SU-DHL-6 (cell line): ENCODE measurements around the gene ANXA2.
"Not testable (repeated sequence)": the region's sequence is repeated elsewhere in the genome, so short reads cannot be mapped to it uniquely, and the experiment has no call there.

Experiments
- H2AFZ ChIP-seq: fragments of 200-600 bp; sonication (generic); 2 replicates; pipeline ENCODE4 v1.6.1; 2014; ENCODE audit warnings: low read depth, mild to moderate bottlenecking, moderate library complexity, mixed read lengths, antibody characterized with exemption, low read length; ENCODE audit not compliant: severe bottlenecking
- H3F3A ChIP-seq: fragments of 200-600 bp; shearing (Covaris generic); 2 replicates; pipeline ENCODE4 v1.6.0; 2016; ENCODE audit warnings: antibody characterized with exemption, mild to moderate bottlenecking; ENCODE audit not compliant: insufficient read depth
- H3K27ac ChIP-seq: fragments of 200-600 bp; sonication (generic); 2 replicates; pipeline ENCODE4 v1.5.1; 2016; ENCODE audit warnings: low read depth, mild to moderate bottlenecking, low read length, moderate library complexity, mixed read lengths
- H3K27me3 ChIP-seq: fragments of 200-600 bp; sonication (generic), shearing (Covaris generic); 2 replicates; pipeline ENCODE4 v1.6.0; 2014; ENCODE audit warnings: mild to moderate bottlenecking, low read length
- H3K36me3 ChIP-seq: fragments of 200-600 bp; sonication (generic); 2 replicates; pipeline ENCODE4 v1.6.1; 2014; ENCODE audit warnings: mild to moderate bottlenecking, low read length, mixed read lengths
- H3K4me2 ChIP-seq: fragments of 300-600, 200-600 bp; shearing (Covaris generic), sonication (generic); 2 replicates; pipeline ENCODE4 v1.6.0; 2014; ENCODE audit warnings: low read length, low read depth, mild to moderate bottlenecking; ENCODE audit not compliant: poor library complexity, severe bottlenecking
- H3K4me3 ChIP-seq: fragments of 200-600 bp; sonication (generic); 2 replicates; pipeline ENCODE4 v1.5.1; 2014; ENCODE audit warnings: antibody characterized with exemption, low read length, mild to moderate bottlenecking, mixed read lengths; ENCODE audit not compliant: insufficient read depth, poor library complexity, severe bottlenecking
- H3K79me2 ChIP-seq: fragments of 200-600 bp; sonication (generic); 2 replicates; pipeline ENCODE4 v1.6.1; 2014; ENCODE audit warnings: mild to moderate bottlenecking, low read length, moderate library complexity; ENCODE audit not compliant: insufficient read depth
- H3K9ac ChIP-seq: fragments of 200-600 bp; sonication (generic); 2 replicates; pipeline ENCODE4 v1.7.0; 2014; ENCODE audit warnings: mild to moderate bottlenecking, low read length
- H3K9me2 ChIP-seq: fragments of 200-600 bp; sonication (generic); replicated peaks from 2 replicates; pipeline ENCODE4 v1.6.1; 2014; ENCODE audit warnings: low read length; ENCODE audit not compliant: insufficient read depth
- H3K9me3 ChIP-seq: fragments of 200-600 bp; sonication (generic); 2 replicates; pipeline ENCODE4 v1.6.1; 2014; ENCODE audit warnings: low read length, mixed read lengths; ENCODE audit not compliant: insufficient read depth
- H4K20me1 ChIP-seq: fragments of 200-600 bp; sonication (generic); 2 replicates; pipeline ENCODE4 v1.6.1; 2014; ENCODE audit warnings: low read depth, mild to moderate bottlenecking, antibody characterized with exemption, low read length, moderate library complexity, mixed read lengths
- CTCF ChIP-seq: fragments of 200-600 bp; sonication (generic); IDR thresholded peaks from one replicate; pipeline ENCODE4 v1.5.1; 2017; ENCODE audit warnings: antibody characterized with exemption, mild to moderate bottlenecking, low read length, moderate library complexity; ENCODE audit not compliant: insufficient read depth, poor library complexity, severe bottlenecking
- EZH2phosphoT487 ChIP-seq: fragments of 200-600 bp; sonication (generic), shearing (Covaris generic); conservative IDR thresholded peaks from 2 replicates; pipeline ENCODE4 v1.6.1; 2018; ENCODE audit warnings: mild to moderate bottlenecking, antibody characterized with exemption, low read length, moderate library complexity, mixed read lengths

The ANXA2 gene

GRCh38 chr15:60359738-60360137, 38.0 kb downstream of the ANXA2 start:
- H4K20me1 ChIP-seq, H3K27me3 ChIP-seq, H3K27ac ChIP-seq, H3K36me3 ChIP-seq, H2AFZ ChIP-seq, H3K9me3 ChIP-seq, H3K79me2 ChIP-seq, H3K9ac ChIP-seq, H3F3A ChIP-seq, H3K4me3 ChIP-seq, H3K9me2 ChIP-seq, H3K4me2 ChIP-seq: not testable (repeated sequence)
- peak; percentile 50 for TF ChIP-seq CTCF

GRCh38 chr15:60358935-60359682, 38.7 kb downstream of the ANXA2 start:
- Histone ChIP-seq H4K20me1 (no peaks in the 10 kb centered on the region), H3K27me3 (no peaks in the 10 kb centered on the region), H3K9me2 (no peaks in the 10 kb centered on the region), H3K4me3 (no peak overlapping the region), H3K9ac (no peak overlapping the region), H2AFZ (no peak overlapping the region), H3K27ac (no peak overlapping the region), H3K9me3 (no peaks in the 10 kb centered on the region), H3K36me3 (no peaks in the 10 kb centered on the region), H3K4me2 (no peak overlapping the region), H3F3A (no peaks in the 10 kb centered on the region), H3K79me2 (no peaks in the 10 kb centered on the region)
- TF ChIP-seq EZH2phosphoT487 (no peak), CTCF (no peak)

- no peaks in the 10 kb centered on the region for H3K36me3 ChIP-seq
- H4K20me1 ChIP-seq: no peaks in the 10 kb centered on the region
- TF ChIP-seq CTCF: no peak
- no peak for TF ChIP-seq EZH2phosphoT487
Observed at GRCh38 chr15:60356832-60357231, 41.0 kb downstream of the ANXA2 start.

More at GRCh38 chr15:60356832-60357231, 41.0 kb downstream of the ANXA2 start:
- Histone ChIP-seq H3K9me2 (no peaks in the 10 kb centered on the region), H3K27ac (no peak overlapping the region), H3K4me2 (no peak overlapping the region), H3F3A (no peaks in the 10 kb centered on the region), H3K9ac (no peak overlapping the region), H2AFZ (no peak overlapping the region), H3K4me3 (no peak overlapping the region), H3K79me2 (no peaks in the 10 kb centered on the region), H3K27me3 (no peaks in the 10 kb centered on the region), H3K9me3 (no peaks in the 10 kb centered on the region)
